Measurements from ENCODE around the gene VWA3A.

The VWA3A gene

DNA sequence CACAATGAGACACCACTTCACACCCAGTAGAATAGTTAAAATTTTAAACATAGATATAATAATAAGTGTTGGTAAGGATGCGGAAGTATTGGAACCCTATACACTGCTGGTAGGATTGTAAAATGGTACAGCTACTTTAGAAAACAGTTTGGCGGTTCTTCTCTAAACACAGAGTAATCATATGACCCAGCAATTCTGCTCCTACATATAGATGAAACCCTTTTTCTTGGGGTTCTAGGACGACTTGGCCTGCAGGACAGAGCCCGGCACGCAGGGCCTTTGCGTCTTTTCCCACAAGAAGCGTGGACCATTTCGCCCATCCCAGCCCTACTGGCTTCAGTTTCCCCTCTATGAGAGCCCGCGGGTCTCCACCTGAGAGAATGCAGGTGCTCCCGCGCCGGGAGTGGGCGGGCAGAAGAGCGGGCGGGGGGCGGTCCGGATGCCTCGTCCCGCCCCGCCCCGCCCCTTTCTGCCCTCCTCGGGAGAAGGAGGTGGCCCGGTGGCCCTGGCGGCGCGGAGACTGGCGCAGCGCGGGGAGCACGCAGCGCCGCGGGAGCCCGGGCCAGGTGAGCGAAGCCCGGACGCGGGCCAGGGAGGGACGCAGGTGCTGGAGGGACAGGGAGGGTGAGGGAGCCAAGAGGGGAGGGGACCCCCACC lies 69.8 kb downstream of the VWA3A start, which contains the start of gene SDR42E2:
TSS of gene SDR42E2 (plus strand) at position 508 of the 657 bp plus-strand sequence. CDS start 3,077 bp downstream, outside the sequence.
- no peak within 1 kb of the TSS for H3K27ac ChIP-seq (ENCODE audit: low read length)
- H3K27me3 ChIP-seq (ENCODE audit: insufficient read depth, low read length, poor library complexity), result no peaks in the 10 kb centered on the region
- H3K4me3 ChIP-seq (ENCODE audit: low read depth in 1 of 2, low read length in 2 of 2), result no peak within 1 kb of the TSS
- no peak within 1 kb of the TSS for H3K4me2 ChIP-seq (ENCODE audit: insufficient read depth, low read length)
- H3K9ac ChIP-seq (ENCODE audit: low read depth, low read length), result no peak within 1 kb of the TSS
- H3K36me3 ChIP-seq (ENCODE audit: insufficient read depth, low read length), result no peaks in the 10 kb centered on the region
- H3K9me3 ChIP-seq (ENCODE audit: insufficient read depth, low read length, severe bottlenecking), result no peaks in the 10 kb centered on the region
- H4K20me1 ChIP-seq (ENCODE audit: insufficient read depth, low read length), result no peaks in the 10 kb centered on the region
- TF ChIP-seq, protein P1, sequence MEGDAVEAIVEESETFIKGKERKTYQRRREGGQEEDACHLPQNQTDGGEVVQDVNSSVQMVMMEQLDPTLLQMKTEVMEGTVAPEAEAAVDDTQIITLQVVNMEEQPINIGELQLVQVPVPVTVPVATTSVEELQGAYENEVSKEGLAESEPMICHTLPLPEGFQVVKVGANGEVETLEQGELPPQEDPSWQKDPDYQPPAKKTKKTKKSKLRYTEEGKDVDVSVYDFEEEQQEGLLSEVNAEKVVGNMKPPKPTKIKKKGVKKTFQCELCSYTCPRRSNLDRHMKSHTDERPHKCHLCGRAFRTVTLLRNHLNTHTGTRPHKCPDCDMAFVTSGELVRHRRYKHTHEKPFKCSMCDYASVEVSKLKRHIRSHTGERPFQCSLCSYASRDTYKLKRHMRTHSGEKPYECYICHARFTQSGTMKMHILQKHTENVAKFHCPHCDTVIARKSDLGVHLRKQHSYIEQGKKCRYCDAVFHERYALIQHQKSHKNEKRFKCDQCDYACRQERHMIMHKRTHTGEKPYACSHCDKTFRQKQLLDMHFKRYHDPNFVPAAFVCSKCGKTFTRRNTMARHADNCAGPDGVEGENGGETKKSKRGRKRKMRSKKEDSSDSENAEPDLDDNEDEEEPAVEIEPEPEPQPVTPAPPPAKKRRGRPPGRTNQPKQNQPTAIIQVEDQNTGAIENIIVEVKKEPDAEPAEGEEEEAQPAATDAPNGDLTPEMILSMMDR (IDR thresholded peaks at IDR 0.05; ENCODE audit: borderline replicate concordance, extremely low read depth, low read length, poor library complexity, severe bottlenecking), result no peak
- no peaks in the 10 kb centered on the region for H3K79me2 ChIP-seq (ENCODE audit: insufficient read depth, low read length)
- DNase-seq (no peak), ATAC-seq (ENCODE audit: insufficient read depth, low read depth) (no peak)
- no peak within 1 kb of the TSS for H2AFZ ChIP-seq (ENCODE audit: low read depth, low read length)
- H3K4me1 ChIP-seq (ENCODE audit: insufficient read depth, low read length), result no peaks in the 10 kb centered on the region

DNA sequence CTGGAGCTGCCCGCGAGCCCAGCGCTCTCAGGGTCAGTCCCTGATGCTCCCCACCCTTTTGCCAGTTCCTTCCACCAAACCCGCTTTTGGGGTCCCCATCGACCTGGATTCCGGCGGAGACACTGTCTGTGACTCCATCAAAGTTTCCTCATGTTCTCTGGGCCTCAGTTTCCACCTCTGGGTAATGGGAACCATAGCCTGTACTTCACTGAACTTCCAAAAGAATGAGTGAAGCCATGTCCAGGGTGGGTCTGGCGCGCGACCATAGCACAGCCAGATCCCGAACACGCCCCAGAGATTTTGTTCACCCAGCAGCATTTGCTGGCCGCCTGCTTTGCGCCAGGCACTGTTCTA lies 70.3 kb downstream of the VWA3A start:
- Histone ChIP-seq H3K4me2 (ENCODE audit: insufficient read depth, low read length) (no peak overlapping the region), H3K4me1 (ENCODE audit: insufficient read depth, low read length) (no peaks in the 10 kb centered on the region), H3K27me3 (ENCODE audit: insufficient read depth, low read length, poor library complexity) (no peaks in the 10 kb centered on the region), H4K20me1 (ENCODE audit: insufficient read depth, low read length) (no peaks in the 10 kb centered on the region), H3K9me3 (ENCODE audit: insufficient read depth, low read length, severe bottlenecking) (no peaks in the 10 kb centered on the region), H3K27ac (ENCODE audit: low read length) (no peak overlapping the region), H3K36me3 (ENCODE audit: insufficient read depth, low read length) (no peaks in the 10 kb centered on the region), H3K4me3 (ENCODE audit: low read depth in 1 of 2, low read length in 2 of 2) (no peak overlapping the region), H3K79me2 (ENCODE audit: insufficient read depth, low read length) (no peaks in the 10 kb centered on the region), H2AFZ (ENCODE audit: low read depth, low read length) (no peak overlapping the region), H3K9ac (ENCODE audit: low read depth, low read length) (no peak overlapping the region)
- ATAC-seq (ENCODE audit: insufficient read depth, low read depth) (no peak), DNase-seq (no peak)
- TF ChIP-seq, protein P1 (IDR thresholded peaks at IDR 0.05; ENCODE audit: borderline replicate concordance, extremely low read depth, low read length, poor library complexity, severe bottlenecking), result no peak
- no peak for TF ChIP-seq EZH2 (IDR thresholded peaks at IDR 0.05; ENCODE audit: borderline replicate concordance, low read depth, low read length, severe bottlenecking)

DNA sequence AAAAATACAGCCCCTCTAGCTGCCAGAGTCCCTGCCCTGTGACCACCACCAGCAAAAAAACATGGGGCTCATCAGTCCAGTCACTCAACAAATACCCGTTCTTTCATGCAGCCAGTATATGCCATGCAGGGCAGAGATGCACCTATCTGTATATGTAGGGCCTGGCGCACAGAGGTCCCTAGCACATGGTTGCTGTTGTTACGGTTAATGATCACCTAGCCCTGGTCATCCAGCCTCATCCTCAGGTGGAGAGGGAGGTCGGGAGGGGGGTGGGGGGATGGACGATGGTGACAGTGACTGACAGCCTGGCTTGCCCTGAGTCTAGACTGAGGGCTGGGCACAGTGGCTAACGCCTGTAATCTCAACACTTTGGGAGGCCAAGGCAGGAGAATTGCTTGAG lies 71.5 kb downstream of the VWA3A start:
- H3K4me3 ChIP-seq (ENCODE audit: low read depth in 1 of 2, low read length in 2 of 2), result no peak overlapping the region
- H3K9me3 ChIP-seq (ENCODE audit: insufficient read depth, low read length, severe bottlenecking), result no peaks in the 10 kb centered on the region
- no peaks in the 10 kb centered on the region for H3K79me2 ChIP-seq (ENCODE audit: insufficient read depth, low read length)
- H3K4me2 ChIP-seq (ENCODE audit: insufficient read depth, low read length), result no peak overlapping the region
- no peaks in the 10 kb centered on the region for H4K20me1 ChIP-seq (ENCODE audit: insufficient read depth, low read length)
- H3K9ac ChIP-seq (ENCODE audit: low read depth, low read length), result no peak overlapping the region
- no peak for ATAC-seq (ENCODE audit: insufficient read depth, low read depth)
- H2AFZ ChIP-seq (ENCODE audit: low read depth, low read length), result no peak overlapping the region
- H3K36me3 ChIP-seq (ENCODE audit: insufficient read depth, low read length), result no peaks in the 10 kb centered on the region
- no peak for DNase-seq
- H3K4me1 ChIP-seq (ENCODE audit: insufficient read depth, low read length), result no peaks in the 10 kb centered on the region
- TF ChIP-seq, protein P1 (IDR thresholded peaks at IDR 0.05; ENCODE audit: borderline replicate concordance, extremely low read depth, low read length, poor library complexity, severe bottlenecking), result no peak
- no peak for TF ChIP-seq EZH2 (IDR thresholded peaks at IDR 0.05; ENCODE audit: borderline replicate concordance, low read depth, low read length, severe bottlenecking)
- no peak overlapping the region for H3K27ac ChIP-seq (ENCODE audit: low read length)
- H3K27me3 ChIP-seq (ENCODE audit: insufficient read depth, low read length, poor library complexity), result no peaks in the 10 kb centered on the region

Data from DND-41 (cell line).